Suppressor macrophage treated with lipopolysaccharide for 4 hours (primary cell): ENCODE measurements around the gene RNF13.
"Not testable (repeated sequence)": the region's sequence is repeated elsewhere in the genome, so short reads cannot be mapped to it uniquely, and the experiment has no call there.

Source experiments
- DNase-seq: peaks from one replicate; pipeline ENCODE4 v3.0.0-alpha.2; 2020

RNF13 gene

GRCh38 chr3:149902498-149903139, 89.6 kb downstream of the RNF13 start:
- peak; percentile 11 for DNase-seq

GRCh38 chr3:149906036-149906435, 93.0 kb downstream of the RNF13 start:
- no peak for DNase-seq

GRCh38 chr3:149908424-149908957, 95.5 kb downstream of the RNF13 start:
- no peak for DNase-seq

- no peak for DNase-seq
Measured at GRCh38 chr3:149909923-149910322, 96.9 kb downstream of the RNF13 start.

GRCh38 chr3:149917124-149917667, 104.2 kb downstream of the RNF13 start:
- peak; percentile 2 for DNase-seq

- no peak for DNase-seq
Measured at GRCh38 chr3:149919509-149919908, 106.5 kb downstream of the RNF13 start.

- no peak for DNase-seq
Measured at GRCh38 chr3:149920119-149920518, 107.1 kb downstream of the RNF13 start.

- DNase-seq = no peak
Measured at GRCh38 chr3:149933008-149933407, 120.0 kb downstream of the RNF13 start.

- no peak for DNase-seq
Measured at GRCh38 chr3:149933858-149934257, 120.8 kb downstream of the RNF13 start.

GRCh38 chr3:149934524-149934923, 121.5 kb downstream of the RNF13 start:
- peak; percentile 33 for DNase-seq

GRCh38 chr3:149936812-149937230, 123.8 kb downstream of the RNF13 start:
- DNase-seq = peak; percentile 37

GRCh38 chr3:149938392-149939055, 125.5 kb downstream of the RNF13 start:
- not testable (repeated sequence) for DNase-seq

GRCh38 chr3:149941186-149941585, 128.2 kb downstream of the RNF13 start:
- DNase-seq = no peak

GRCh38 chr3:149941946-149942345, 128.9 kb downstream of the RNF13 start:
- DNase-seq = no peak

- DNase-seq = no peak
Measured at GRCh38 chr3:149942409-149942808, 129.4 kb downstream of the RNF13 start.

GRCh38 chr3:149943966-149944365, 131.0 kb downstream of the RNF13 start:
- DNase-seq = not testable (repeated sequence)

GRCh38 chr3:149947231-149947630, 134.2 kb downstream of the RNF13 start:
- peak; percentile 60 for DNase-seq

GRCh38 chr3:149949181-149949580, 136.2 kb downstream of the RNF13 start:
- DNase-seq = no peak

- DNase-seq = no peak
Measured at GRCh38 chr3:149954812-149955211, 141.8 kb downstream of the RNF13 start.

GRCh38 chr3:149955449-149955848, 142.4 kb downstream of the RNF13 start:
- DNase-seq = no peak

GRCh38 chr3:149957361-149958125, 144.5 kb downstream of the RNF13 start:
- DNase-seq = no peak

GRCh38 chr3:149958171-149958796, 145.3 kb downstream of the RNF13 start:
- peak; percentile 26 for DNase-seq

- DNase-seq = no peak
Measured at GRCh38 chr3:149959443-149959842, 146.4 kb downstream of the RNF13 start.
